Peyer's patch (tissue), 4 donors: Measurements from ENCODE around the gene PPP2R3A.

Source experiments
- POLR2A ChIP-seq, 2 donors: fragments of 450-650 bp; IDR thresholded peaks; one replicate each; pipeline ENCODE4 v1.5.1; 2017; ENCODE audit warnings: antibody characterized with exemption in 2 of 2, mild to moderate bottlenecking in 2 of 2, moderate library complexity in 2 of 2
- TF ChIP-seq, protein P1 (sequence below), 6 experiments: fragments of 450-650 bp in 4 of 6; fragments of 200-600 bp in 2 of 6; sonication (generic) in 1 of 6; IDR thresholded peaks; one replicate each; pipeline ENCODE4 v1.5.1; 2017 to 2019; ENCODE audit warnings: antibody characterized with exemption in 6 of 6, mild to moderate bottlenecking in 3 of 6, moderate library complexity in 1 of 6

GRCh38 chr3:136141891-136142290, 176.4 kb downstream of the PPP2R3A start:
- TF ChIP-seq, protein P1, sequence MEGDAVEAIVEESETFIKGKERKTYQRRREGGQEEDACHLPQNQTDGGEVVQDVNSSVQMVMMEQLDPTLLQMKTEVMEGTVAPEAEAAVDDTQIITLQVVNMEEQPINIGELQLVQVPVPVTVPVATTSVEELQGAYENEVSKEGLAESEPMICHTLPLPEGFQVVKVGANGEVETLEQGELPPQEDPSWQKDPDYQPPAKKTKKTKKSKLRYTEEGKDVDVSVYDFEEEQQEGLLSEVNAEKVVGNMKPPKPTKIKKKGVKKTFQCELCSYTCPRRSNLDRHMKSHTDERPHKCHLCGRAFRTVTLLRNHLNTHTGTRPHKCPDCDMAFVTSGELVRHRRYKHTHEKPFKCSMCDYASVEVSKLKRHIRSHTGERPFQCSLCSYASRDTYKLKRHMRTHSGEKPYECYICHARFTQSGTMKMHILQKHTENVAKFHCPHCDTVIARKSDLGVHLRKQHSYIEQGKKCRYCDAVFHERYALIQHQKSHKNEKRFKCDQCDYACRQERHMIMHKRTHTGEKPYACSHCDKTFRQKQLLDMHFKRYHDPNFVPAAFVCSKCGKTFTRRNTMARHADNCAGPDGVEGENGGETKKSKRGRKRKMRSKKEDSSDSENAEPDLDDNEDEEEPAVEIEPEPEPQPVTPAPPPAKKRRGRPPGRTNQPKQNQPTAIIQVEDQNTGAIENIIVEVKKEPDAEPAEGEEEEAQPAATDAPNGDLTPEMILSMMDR (IDR thresholded peaks at IDR 0.05) = no peak
- no peak for TF ChIP-seq POLR2A (IDR thresholded peaks at IDR 0.05)
